OCI-LY1 (cell line): ENCODE data around the gene TPRX1.

ENCODE experiments used
- H2AFZ ChIP-seq: fragments of 200-600 bp; sonication (generic), shearing (Covaris generic); 2 replicates; pipeline ENCODE4 v1.6.0; 2014; ENCODE audit warnings: antibody characterized with exemption, mild to moderate bottlenecking, low read length
- H3F3A ChIP-seq: fragments of 200-600 bp; sonication (generic), shearing (Covaris generic); 2 replicates; pipeline ENCODE4 v1.6.0; 2014; ENCODE audit warnings: mild to moderate bottlenecking, antibody characterized with exemption, low read length, moderate library complexity; ENCODE audit not compliant: insufficient read depth
- H3K27ac ChIP-seq: fragments of 200-600 bp; sonication (generic); 2 replicates; pipeline ENCODE4 v1.5.1; 2014; ENCODE audit warnings: low read length, mixed run types, mild to moderate bottlenecking, low read depth; ENCODE audit not compliant: poor library complexity, severe bottlenecking
- H3K27me3 ChIP-seq: fragments of 200-600 bp; sonication (generic); 2 replicates; pipeline ENCODE4 v1.6.0; 2014; ENCODE audit warnings: antibody characterized with exemption, mild to moderate bottlenecking, low read length, moderate library complexity; ENCODE audit not compliant: insufficient read depth
- H3K36me3 ChIP-seq: fragments of 200-600 bp; sonication (generic); 2 replicates; pipeline ENCODE4 v1.6.1; 2014; ENCODE audit warnings: mild to moderate bottlenecking, antibody characterized with exemption, low read length, moderate library complexity, mixed read lengths; ENCODE audit not compliant: insufficient read depth
- H3K4me1 ChIP-seq: fragments of 200-600 bp; sonication (generic); 2 replicates; pipeline ENCODE4 v1.5.1; 2014; ENCODE audit warnings: mild to moderate bottlenecking, low read length, moderate library complexity; ENCODE audit not compliant: insufficient read depth, severe bottlenecking
- H3K4me2 ChIP-seq: fragments of 200-600 bp; sonication (generic), shearing (Covaris generic); 2 replicates; pipeline ENCODE4 v1.6.1; 2014; ENCODE audit warnings: low read length
- H3K4me3 ChIP-seq: fragments of 200-600 bp; sonication (generic); 2 replicates; pipeline ENCODE4 v1.5.1; 2014; ENCODE audit warnings: low read length, low read depth, mild to moderate bottlenecking, mixed read lengths; ENCODE audit not compliant: poor library complexity, severe bottlenecking
- H3K79me2 ChIP-seq: fragments of 200-600 bp; shearing (Covaris generic); 2 replicates; pipeline ENCODE4 v1.6.1; 2016; ENCODE audit warnings: mixed run types, low read length, mixed read lengths; ENCODE audit not compliant: insufficient read depth
- H3K9ac ChIP-seq: fragments of 200-600 bp; sonication (generic), shearing (Covaris generic); 2 replicates; pipeline ENCODE4 v1.6.1; 2014; ENCODE audit warnings: mild to moderate bottlenecking, low read length, mixed read lengths
- H3K9me2 ChIP-seq: fragments of 200-600 bp; sonication (generic), shearing (Covaris generic); 2 replicates; pipeline ENCODE4 v1.6.1; 2014; ENCODE audit warnings: low read depth, mild to moderate bottlenecking, low read length, mixed read lengths
- H3K9me3 ChIP-seq: fragments of 200-600 bp; shearing (Covaris generic); 2 replicates; pipeline ENCODE4 v1.6.1; 2014; ENCODE audit warnings: low read length, mixed read lengths
- H4K20me1 ChIP-seq: fragments of 200-600 bp; sonication (generic), shearing (Covaris generic); 2 replicates; pipeline ENCODE4 v1.6.0; 2016; ENCODE audit warnings: mild to moderate bottlenecking, low read length; ENCODE audit not compliant: insufficient read depth
- CTCF ChIP-seq: fragments of 200-600 bp; sonication (generic), shearing (Covaris generic); IDR thresholded peaks from 2 replicates; pipeline ENCODE4 v1.5.1; 2017; ENCODE audit warnings: mild to moderate bottlenecking, antibody characterized with exemption, low read length, moderate library complexity, mixed read lengths
- EZH2 ChIP-seq: fragments of 200-600 bp; sonication (generic), shearing (Covaris generic); IDR thresholded peaks from 2 replicates; pipeline ENCODE4 v1.8.0; 2017; ENCODE audit warnings: borderline replicate concordance, mixed run types, mild to moderate bottlenecking, antibody characterized with exemption, low read length, moderate library complexity, mixed read lengths

Gene TPRX1

DNA sequence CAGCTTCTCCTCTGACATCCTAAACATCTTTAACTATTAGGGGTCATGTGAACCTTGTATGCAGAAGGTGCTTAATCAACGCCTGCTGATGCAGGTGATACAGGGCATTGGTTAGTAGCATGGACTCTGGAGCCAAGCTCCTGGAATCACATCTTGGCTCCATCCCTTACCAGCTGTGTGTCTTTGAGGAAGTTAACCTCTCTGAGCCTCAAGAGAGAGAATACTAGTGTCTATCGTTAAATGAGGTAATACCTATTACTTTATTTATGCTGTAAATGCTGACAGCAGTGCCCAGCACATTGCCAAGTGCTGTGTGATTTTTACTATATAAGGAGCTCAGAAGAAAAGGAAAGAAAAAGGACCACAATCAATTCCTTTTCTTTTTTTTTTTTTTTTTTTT lies 37.0 kb downstream of the TPRX1 start:
- H3K27ac ChIP-seq: no peak overlapping the region
- no peak for TF ChIP-seq CTCF
- no peak for TF ChIP-seq EZH2

DNA sequence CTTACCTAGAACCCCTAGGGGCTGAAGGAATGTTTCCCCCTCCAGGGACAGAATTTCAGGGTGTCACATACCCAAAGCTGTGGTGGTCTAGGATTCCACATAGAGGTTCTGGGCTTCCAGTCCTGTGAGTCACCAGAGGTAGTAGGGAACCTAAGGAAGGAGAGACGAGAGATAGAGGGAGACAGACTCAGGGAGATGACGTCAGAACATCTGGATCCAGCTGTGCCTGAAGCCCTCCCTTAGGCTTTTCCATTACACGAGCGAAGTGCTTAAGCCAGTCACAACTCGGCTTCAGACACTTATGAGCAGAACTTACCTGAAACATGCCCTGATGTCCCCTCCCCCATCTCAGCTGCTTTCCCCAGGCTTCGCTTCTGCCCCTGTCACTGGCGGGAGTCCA lies 37.7 kb downstream of the TPRX1 start:
- H3K9ac ChIP-seq: no peak overlapping the region
- H3K4me2 ChIP-seq: no peak overlapping the region
- no peaks in the 10 kb centered on the region for H3K36me3 ChIP-seq
- TF ChIP-seq EZH2 (no peak), CTCF (no peak)
- no peak overlapping the region for H3K27ac ChIP-seq
- no peaks in the 10 kb centered on the region for H3K9me2 ChIP-seq
- H4K20me1 ChIP-seq: no peaks in the 10 kb centered on the region
- no peaks in the 10 kb centered on the region for H3F3A ChIP-seq
- H3K79me2 ChIP-seq: no peaks in the 10 kb centered on the region
- H2AFZ ChIP-seq: no peak overlapping the region
- H3K4me1 ChIP-seq: peaks cover 12% of the 10 kb centered on the region
- H3K27me3 ChIP-seq: no peaks in the 10 kb centered on the region
- H3K9me3 ChIP-seq: no peaks in the 10 kb centered on the region
- H3K4me3 ChIP-seq: no peak overlapping the region

More for the DNA sequence above, 37.0 kb downstream of the TPRX1 start:
- no peaks in the 10 kb centered on the region for H3K27me3 ChIP-seq
- H3K9ac ChIP-seq: no peak overlapping the region
- H3K4me3 ChIP-seq: no peak overlapping the region
- no peak overlapping the region for H3K4me2 ChIP-seq
- no peaks in the 10 kb centered on the region for H3K36me3 ChIP-seq
- no peaks in the 10 kb centered on the region for H3K9me2 ChIP-seq
- H3K79me2 ChIP-seq: no peaks in the 10 kb centered on the region
- H2AFZ ChIP-seq: no peak overlapping the region
- no peaks in the 10 kb centered on the region for H3F3A ChIP-seq
- no peaks in the 10 kb centered on the region for H4K20me1 ChIP-seq
- no peaks in the 10 kb centered on the region for H3K9me3 ChIP-seq
- peaks cover 12% of the 10 kb centered on the region for H3K4me1 ChIP-seq

- Histone ChIP-seq H2AFZ (no peak overlapping the region), H4K20me1 (no peaks in the 10 kb centered on the region), H3K4me3 (no peak overlapping the region), H3K4me2 (no peak overlapping the region), H3K9me2 (no peaks in the 10 kb centered on the region), H3K27ac (no peak overlapping the region), H3K9ac (no peak overlapping the region), H3K79me2 (no peaks in the 10 kb centered on the region), H3F3A (no peaks in the 10 kb centered on the region), H3K36me3 (no peaks in the 10 kb centered on the region), H3K4me1 (peaks cover 12% of the 10 kb centered on the region), H3K9me3 (no peaks in the 10 kb centered on the region), H3K27me3 (no peaks in the 10 kb centered on the region)
- TF ChIP-seq EZH2 (no peak), CTCF (no peak)
Observed at GRCh38 chr19:47766359-47766620, 38.1 kb downstream of the TPRX1 start.
